Smooth muscle cell (in vitro differentiated cells): ENCODE measurements around the gene RD3L. TPM values are rescaled to one million over a fixed set of nuclear protein-coding genes. Genes with fewer than 3 reads are reported as not detected.

ENCODE experiments used
- DNase-seq: peaks from one replicate; lab custom pipeline; 2025; ENCODE audit not compliant: unreplicated experiment; lab: John Stamatoyannopoulos, UW
- H2AFZ ChIP-seq: fragments of 200-600 bp; sonication (generic); 2 replicates; pipeline ENCODE4 v1.6.0; 2016; ENCODE audit warnings: antibody characterized with exemption, low read depth, mild to moderate bottlenecking
- H3F3A ChIP-seq: fragments of 200-600 bp; sonication (generic); 2 replicates; pipeline ENCODE4 v1.6.0; 2017; ENCODE audit warnings: antibody characterized with exemption, low read depth
- H3K27ac ChIP-seq: fragments of 200-600 bp; sonication (generic); 2 replicates; pipeline ENCODE4 v1.5.1; 2016; ENCODE audit warnings: low read depth, mild to moderate bottlenecking
- H3K27me3 ChIP-seq: fragments of 200-600 bp; sonication (generic); 2 replicates; pipeline ENCODE4 v1.6.1; 2016; ENCODE audit warnings: low read depth, mild to moderate bottlenecking
- H3K36me3 ChIP-seq: fragments of 200-600 bp; sonication (generic); 2 replicates; pipeline ENCODE4 v1.5.1; 2016; ENCODE audit warnings: low read depth
- H3K4me1 ChIP-seq: fragments of 200-600 bp; sonication (generic); 2 replicates; pipeline ENCODE4 v1.5.1; 2016; ENCODE audit warnings: low read depth
- H3K4me2 ChIP-seq: fragments of 200-600 bp; sonication (generic); 2 replicates; pipeline ENCODE4 v1.6.0; 2016; ENCODE audit warnings: mild to moderate bottlenecking
- H3K4me3 ChIP-seq: fragments of 200-600 bp; sonication (generic); 2 replicates; pipeline ENCODE4 v1.5.1; 2016; ENCODE audit warnings: mild to moderate bottlenecking
- H3K79me2 ChIP-seq: fragments of 200-600 bp; sonication (generic); 2 replicates; pipeline ENCODE4 v1.6.0; 2016; ENCODE audit warnings: low read depth, mild to moderate bottlenecking
- H3K9ac ChIP-seq: fragments of 200-600 bp; sonication (generic); 2 replicates; pipeline ENCODE4 v1.6.0; 2016; ENCODE audit warnings: low read depth
- H3K9me3 ChIP-seq: fragments of 200-600 bp; sonication (generic); replicated peaks from 2 replicates; pipeline ENCODE4 v1.5.1; 2016; ENCODE audit warnings: low read depth
- H4K20me1 ChIP-seq: fragments of 200-600 bp; sonication (generic); 2 replicates; pipeline ENCODE4 v1.6.0; 2016; ENCODE audit warnings: low read depth
- WGBS: methylation state at CpG from one replicate; pipeline ENCODE4 v1.1.7; 2016; ENCODE audit warnings: low lambda C conversion rate; 5-methylcytosine and 5-hydroxymethylcytosine counted together
- polyA plus RNA-seq: library from polyadenylated mRNA; unstranded; fragments of >200 nt; fragmentation: Nextera tagmentation; extraction: Ambion mirVana; gene quantifications from 2 replicates; pipeline ENCODE4 v1.2.1, GENCODE V29; 2016
- total RNA-seq: library from RNA; depleted of rRNA; stranded (reverse); fragments of >200 nt; gene quantifications from 2 replicates; pipeline ENCODE4 v1.2.3, GENCODE V29; 2014
- TF ChIP-seq, protein P1 (sequence below): fragments of 200-600 bp; sonication (generic); IDR thresholded peaks from 2 replicates; pipeline ENCODE4 v1.5.1; 2017; ENCODE audit warnings: borderline replicate concordance, mild to moderate bottlenecking, antibody characterized with exemption; ENCODE audit not compliant: insufficient read depth, poor library complexity, severe bottlenecking

Gene RD3L
- total and polyA plus RNA-seq, 2 experiments from 2014 or later, result not detected

DNA sequence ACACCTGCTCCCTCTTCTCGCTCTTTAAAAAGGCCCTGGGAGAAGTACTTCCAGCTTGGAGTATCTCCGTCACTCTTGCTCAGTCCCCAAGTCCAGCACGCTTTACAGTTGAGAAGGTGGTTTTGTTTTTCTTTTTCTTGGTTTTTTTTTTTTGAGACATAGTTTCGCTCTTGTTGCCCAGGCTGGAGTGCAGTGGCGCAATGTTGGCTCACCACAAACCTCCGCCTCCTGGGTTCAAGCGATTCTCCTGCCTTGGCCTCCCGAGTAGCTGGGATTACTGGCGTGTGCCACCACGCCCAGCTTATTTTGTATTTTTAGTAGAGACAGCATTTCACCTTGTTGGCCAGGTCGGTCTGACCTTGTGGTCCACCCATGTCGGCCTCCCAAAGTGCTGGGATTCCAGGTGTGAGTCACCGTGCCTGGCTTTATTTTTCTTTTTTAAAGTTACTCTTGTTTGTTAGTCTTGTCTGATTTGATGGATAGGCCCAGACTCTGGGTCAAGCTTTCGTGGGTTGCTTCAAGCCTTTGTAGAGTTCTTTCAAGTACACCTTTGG lies 12.2 kb downstream of the RD3L start:
- TF ChIP-seq, protein P1, sequence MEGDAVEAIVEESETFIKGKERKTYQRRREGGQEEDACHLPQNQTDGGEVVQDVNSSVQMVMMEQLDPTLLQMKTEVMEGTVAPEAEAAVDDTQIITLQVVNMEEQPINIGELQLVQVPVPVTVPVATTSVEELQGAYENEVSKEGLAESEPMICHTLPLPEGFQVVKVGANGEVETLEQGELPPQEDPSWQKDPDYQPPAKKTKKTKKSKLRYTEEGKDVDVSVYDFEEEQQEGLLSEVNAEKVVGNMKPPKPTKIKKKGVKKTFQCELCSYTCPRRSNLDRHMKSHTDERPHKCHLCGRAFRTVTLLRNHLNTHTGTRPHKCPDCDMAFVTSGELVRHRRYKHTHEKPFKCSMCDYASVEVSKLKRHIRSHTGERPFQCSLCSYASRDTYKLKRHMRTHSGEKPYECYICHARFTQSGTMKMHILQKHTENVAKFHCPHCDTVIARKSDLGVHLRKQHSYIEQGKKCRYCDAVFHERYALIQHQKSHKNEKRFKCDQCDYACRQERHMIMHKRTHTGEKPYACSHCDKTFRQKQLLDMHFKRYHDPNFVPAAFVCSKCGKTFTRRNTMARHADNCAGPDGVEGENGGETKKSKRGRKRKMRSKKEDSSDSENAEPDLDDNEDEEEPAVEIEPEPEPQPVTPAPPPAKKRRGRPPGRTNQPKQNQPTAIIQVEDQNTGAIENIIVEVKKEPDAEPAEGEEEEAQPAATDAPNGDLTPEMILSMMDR, result no peak
- H3K9ac ChIP-seq, result no peak overlapping the region
- no peaks in the 10 kb centered on the region for H3K36me3 ChIP-seq
- no peak for DNase-seq
- H3K27me3 ChIP-seq, result no peaks in the 10 kb centered on the region
- H3K79me2 ChIP-seq, result no peaks in the 10 kb centered on the region
- H2AFZ ChIP-seq, result no peak overlapping the region
- no peaks in the 10 kb centered on the region for H4K20me1 ChIP-seq
- H3K4me3 ChIP-seq, result no peak overlapping the region
- H3K4me1 ChIP-seq, result no peaks in the 10 kb centered on the region
- H3K4me2 ChIP-seq, result no peak overlapping the region
- 90% methylated on average over 14 of the region's 14 CpGs for WGBS
- H3F3A ChIP-seq, result no peaks in the 10 kb centered on the region
- no peaks in the 10 kb centered on the region for H3K9me3 ChIP-seq
- no peak overlapping the region for H3K27ac ChIP-seq

DNA sequence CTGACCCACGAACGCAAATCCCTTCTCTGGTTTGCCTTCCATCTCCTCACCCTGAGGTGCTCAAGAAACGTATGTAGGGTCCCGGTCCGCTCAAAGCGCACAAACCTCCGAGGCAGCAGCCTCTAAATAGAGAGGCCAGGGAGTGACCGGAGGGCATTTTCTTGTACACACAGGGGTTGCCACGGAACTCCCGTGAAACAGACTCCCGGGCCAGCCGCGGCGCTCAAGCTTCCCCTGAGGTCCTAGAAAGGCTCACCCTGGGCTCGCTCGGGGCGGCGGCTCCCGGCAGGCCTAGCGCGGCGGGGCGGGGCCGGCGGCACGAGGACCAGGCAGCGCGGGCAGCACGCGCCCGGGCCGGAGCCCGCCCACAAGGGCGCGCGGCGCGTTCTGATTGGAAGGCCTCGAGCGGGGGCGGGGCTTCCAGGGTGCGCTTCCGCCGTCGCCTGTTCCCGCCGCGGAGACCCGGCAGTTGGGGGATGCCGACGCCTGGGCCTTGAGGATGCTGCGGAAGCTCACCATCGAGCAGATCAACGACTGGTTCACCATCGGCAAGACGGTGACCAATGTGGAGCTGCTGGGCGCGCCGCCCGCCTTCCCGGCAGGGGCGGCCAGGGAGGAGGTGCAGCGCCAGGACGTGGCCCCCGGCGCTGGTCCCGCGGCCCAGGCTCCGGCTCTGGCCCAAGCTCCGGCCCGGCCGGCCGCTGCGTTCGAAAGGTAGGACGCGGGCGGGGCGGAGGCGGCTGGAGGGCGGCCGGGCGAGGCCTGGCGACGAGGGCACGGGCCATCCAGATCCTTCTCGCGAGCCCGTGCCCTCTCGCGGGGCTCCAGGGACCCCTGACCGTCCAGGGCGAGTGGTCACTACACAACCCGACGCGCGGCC lies 14.1 kb downstream of the RD3L start, which contains the start of gene TDRD9:
Gene TDRD9, plus strand, starts transcription at position 446 of the 880 bp plus-strand sequence. Its CDS starts 54 bp downstream, at position 500.
- Histone ChIP-seq H3K9ac (no peak within 1 kb of the TSS), H2AFZ (no peak within 1 kb of the TSS), H3K79me2 (no peaks in the 10 kb centered on the region), H4K20me1 (no peaks in the 10 kb centered on the region), H3K4me1 (no peaks in the 10 kb centered on the region), H3K4me3 (no peak within 1 kb of the TSS), H3K9me3 (no peaks in the 10 kb centered on the region), H3K36me3 (no peaks in the 10 kb centered on the region), H3K4me2 (no peak within 1 kb of the TSS), H3F3A (peaks cover 3% of the 10 kb centered on the region), H3K27me3 (no peaks in the 10 kb centered on the region), H3K27ac (no peak within 1 kb of the TSS)
- no peak for DNase-seq
- TF ChIP-seq, protein P1, result no peak
- WGBS, result 97% methylated on average over 63 of the region's 97 CpGs

DNA sequence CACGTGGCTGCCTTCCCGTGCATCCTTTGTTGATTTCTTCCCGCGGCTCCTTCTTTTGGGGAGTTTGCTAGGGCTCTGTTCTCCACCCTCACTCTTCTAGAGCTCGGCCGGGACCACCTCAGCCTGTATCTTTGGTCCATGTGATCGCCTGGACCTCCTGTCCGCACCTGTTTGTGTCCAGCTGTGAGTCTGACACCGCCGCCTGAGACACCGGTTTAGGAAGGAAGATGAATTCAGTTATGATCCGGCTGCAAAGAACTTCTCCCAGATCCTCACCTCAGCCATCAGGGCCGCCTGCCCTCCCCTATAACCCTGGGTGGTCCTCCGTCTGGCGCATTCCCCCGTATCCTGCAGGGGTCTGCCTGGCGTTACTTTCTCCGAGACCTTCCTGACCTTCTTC lies 14.8 kb downstream of the RD3L start:
- H3K27ac ChIP-seq, result no peak overlapping the region
- 91% methylated on average over 18 of the region's 18 CpGs for WGBS
- no peaks in the 10 kb centered on the region for H3K36me3 ChIP-seq
- no peak overlapping the region for H2AFZ ChIP-seq
- TF ChIP-seq, protein P1, result no peak
- peaks cover 3% of the 10 kb centered on the region for H3F3A ChIP-seq
- H4K20me1 ChIP-seq, result no peaks in the 10 kb centered on the region
- H3K79me2 ChIP-seq, result no peaks in the 10 kb centered on the region
- H3K4me2 ChIP-seq, result no peak overlapping the region
- no peak overlapping the region for H3K9ac ChIP-seq
- H3K9me3 ChIP-seq, result no peaks in the 10 kb centered on the region
- H3K27me3 ChIP-seq, result no peaks in the 10 kb centered on the region
- no peaks in the 10 kb centered on the region for H3K4me1 ChIP-seq
- no peak for DNase-seq
- H3K4me3 ChIP-seq, result no peak overlapping the region

DNA sequence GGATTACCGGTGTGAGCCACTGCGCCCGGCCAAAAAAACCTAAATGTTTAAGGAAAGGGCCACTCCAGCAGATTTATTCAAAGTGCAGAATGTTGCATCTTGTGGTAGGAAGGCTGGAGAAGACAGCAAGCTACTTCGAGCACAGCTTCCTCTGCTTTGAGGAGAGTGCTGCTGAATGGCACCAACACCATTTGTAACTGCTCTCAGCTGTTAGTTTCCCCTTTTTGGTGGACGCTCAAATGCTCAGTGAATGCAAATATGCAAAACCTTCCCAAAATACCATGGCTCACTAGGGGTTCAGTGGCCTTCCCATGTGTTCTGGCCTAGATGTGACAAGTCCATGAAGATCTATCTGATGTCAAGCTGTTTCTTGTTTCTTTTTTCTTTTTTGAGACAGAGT lies 17.0 kb downstream of the RD3L start:
- Histone ChIP-seq H3K4me1 (no peaks in the 10 kb centered on the region), H3K9me3 (no peaks in the 10 kb centered on the region), H2AFZ (no peak overlapping the region), H3K9ac (no peak overlapping the region), H3K79me2 (peaks cover 10% of the 10 kb centered on the region), H3K27me3 (no peaks in the 10 kb centered on the region), H3K4me2 (no peak overlapping the region), H3K27ac (no peak overlapping the region), H3F3A (peaks cover 3% of the 10 kb centered on the region), H4K20me1 (no peaks in the 10 kb centered on the region), H3K36me3 (no peaks in the 10 kb centered on the region), H3K4me3 (no peak overlapping the region)
- WGBS, result 93% methylated on average over 5 of the region's 5 CpGs
- TF ChIP-seq, protein P1, result no peak
- DNase-seq, result no peak
